Mesenchymal stem cell (in vitro differentiated cells and primary cell): Measurements from ENCODE around the gene NOP16.
A peak's percentile ranks its signal among the peaks of the same experiment; 100 is the strongest.

ENCODE experiments used
- DNase-seq: peaks from one replicate; pipeline ENCODE4 v3.0.0-alpha.2; 2013
- H2AFZ ChIP-seq: one replicate; pipeline ENCODE4 v1.6.1; 2013; ENCODE audit warnings: low read depth, mild to moderate bottlenecking, control low read depth, inconsistent platforms, low read length, moderate library complexity
- H2AK5ac ChIP-seq: 2 replicates; pipeline ENCODE4 v1.6.1; 2013; ENCODE audit warnings: low read length, moderate library complexity, mild to moderate bottlenecking, inconsistent platforms; ENCODE audit not compliant: severe bottlenecking
- H2BK120ac ChIP-seq: one replicate; pipeline ENCODE4 v1.6.1; 2013; ENCODE audit warnings: low read depth, mild to moderate bottlenecking, inconsistent platforms, low read length, moderate library complexity
- H2BK12ac ChIP-seq, 2 experiments: one replicate each; pipeline ENCODE4 v1.6.1; 2013; ENCODE audit warnings: inconsistent platforms in 2 of 2, low read length in 2 of 2, mild to moderate bottlenecking in 2 of 2, moderate library complexity in 2 of 2, control low read depth in 1 of 2
- H2BK15ac ChIP-seq: one replicate; pipeline ENCODE4 v1.6.1; 2013; ENCODE audit warnings: mild to moderate bottlenecking, low read depth, inconsistent platforms; ENCODE audit not compliant: poor library complexity, severe bottlenecking
- H2BK5ac ChIP-seq: 2 replicates; pipeline ENCODE4 v1.6.1; 2013; ENCODE audit warnings: low read depth, mild to moderate bottlenecking, low read length, control low read depth, inconsistent platforms; ENCODE audit not compliant: poor library complexity, severe bottlenecking
- H3K14ac ChIP-seq, 2 experiments: one replicate each; pipeline ENCODE4 v1.6.1; 2013; ENCODE audit warnings: inconsistent platforms in 2 of 2, low read length in 2 of 2, control low read depth in 1 of 2, mild to moderate bottlenecking in 1 of 2, moderate library complexity in 1 of 2
- H3K18ac ChIP-seq, 2 experiments: one replicate each; pipeline ENCODE4 v1.6.1; 2013; ENCODE audit warnings: inconsistent platforms in 2 of 2, low read length in 2 of 2, control low read depth in 1 of 2, low read depth in 1 of 2, mild to moderate bottlenecking in 1 of 2
- H3K23ac ChIP-seq, 2 experiments: one replicate each; pipeline ENCODE4 v1.6.1; 2013; ENCODE audit warnings: inconsistent platforms in 2 of 2, low read length in 2 of 2, mild to moderate bottlenecking in 2 of 2, moderate library complexity in 2 of 2, control low read depth in 1 of 2
- H3K27ac ChIP-seq: 2 replicates; pipeline ENCODE4 v1.5.1; 2013; ENCODE audit warnings: mild to moderate bottlenecking, moderate library complexity, low read length, control low read depth, inconsistent platforms; ENCODE audit not compliant: poor library complexity, severe bottlenecking
- H3K27me3 ChIP-seq, 2 experiments: 2 replicates each; pipeline versions ENCODE4 v1.6.1 to v1.7.0; 2013; ENCODE audit warnings: low read length in 2 of 2, mild to moderate bottlenecking in 2 of 2, moderate library complexity in 2 of 2, control low read depth in 1 of 2, inconsistent platforms in 1 of 2; ENCODE audit not compliant: control insufficient read depth in 1 of 2, insufficient read depth in 1 of 2
- H3K36me3 ChIP-seq, 2 experiments: 2 replicates each; pipeline versions ENCODE4 v1.6.1 to v1.7.0; 2013; ENCODE audit warnings: low read length in 2 of 2, control low read depth in 1 of 2, inconsistent platforms in 1 of 2, low read depth in 1 of 2, mild to moderate bottlenecking in 1 of 2; ENCODE audit not compliant: insufficient read depth in 2 of 2, control insufficient read depth in 1 of 2
- H3K4ac ChIP-seq, 2 experiments: one replicate each; pipeline ENCODE4 v1.6.1; 2013; ENCODE audit warnings: inconsistent platforms in 2 of 2, low read length in 2 of 2, mild to moderate bottlenecking in 2 of 2, moderate library complexity in 2 of 2, control low read depth in 1 of 2, low read depth in 1 of 2
- H3K4me1 ChIP-seq: 2 replicates; pipeline ENCODE4 v1.6.1; 2013; ENCODE audit warnings: low read depth, low read length, control low read depth; ENCODE audit not compliant: control insufficient read depth, insufficient read depth
- H3K4me2 ChIP-seq: 2 replicates; pipeline ENCODE4 v1.6.1; 2013; ENCODE audit warnings: low read length, mild to moderate bottlenecking, inconsistent platforms; ENCODE audit not compliant: poor library complexity, severe bottlenecking
- H3K4me3 ChIP-seq, 2 experiments: 2 replicates each; pipeline versions ENCODE4 v1.5.1 to v1.7.0; 2013; ENCODE audit warnings: low read length in 2 of 2, mild to moderate bottlenecking in 2 of 2, control low read depth in 1 of 2, low read depth in 1 of 2; ENCODE audit not compliant: insufficient read depth in 1 of 2
- H3K79me1 ChIP-seq: replicated peaks from 2 replicates; pipeline ENCODE4 v1.6.1; 2013; ENCODE audit warnings: mild to moderate bottlenecking, control low read depth, low read length, inconsistent platforms; ENCODE audit not compliant: poor library complexity, severe bottlenecking
- H3K9ac ChIP-seq: 2 replicates; pipeline ENCODE4 v1.7.0; 2013; ENCODE audit warnings: mild to moderate bottlenecking, low read length, moderate library complexity
- H3K9me3 ChIP-seq: 2 replicates; pipeline ENCODE4 v1.7.0; 2013; ENCODE audit warnings: mild to moderate bottlenecking, low read length; ENCODE audit not compliant: control insufficient read depth
- H4K8ac ChIP-seq: one replicate; pipeline ENCODE4 v1.6.1; 2013; ENCODE audit warnings: inconsistent platforms, mild to moderate bottlenecking, low read length, moderate library complexity
- H4K91ac ChIP-seq: one replicate; pipeline ENCODE4 v1.6.1; 2013; ENCODE audit warnings: mild to moderate bottlenecking, low read length, inconsistent platforms
- WGBS: methylation state at CpG from one replicate; pipeline ENCODE4 v1.1.7; 2013; ENCODE audit warnings: mixed read lengths; 5-methylcytosine and 5-hydroxymethylcytosine counted together

The NOP16 gene

DNA sequence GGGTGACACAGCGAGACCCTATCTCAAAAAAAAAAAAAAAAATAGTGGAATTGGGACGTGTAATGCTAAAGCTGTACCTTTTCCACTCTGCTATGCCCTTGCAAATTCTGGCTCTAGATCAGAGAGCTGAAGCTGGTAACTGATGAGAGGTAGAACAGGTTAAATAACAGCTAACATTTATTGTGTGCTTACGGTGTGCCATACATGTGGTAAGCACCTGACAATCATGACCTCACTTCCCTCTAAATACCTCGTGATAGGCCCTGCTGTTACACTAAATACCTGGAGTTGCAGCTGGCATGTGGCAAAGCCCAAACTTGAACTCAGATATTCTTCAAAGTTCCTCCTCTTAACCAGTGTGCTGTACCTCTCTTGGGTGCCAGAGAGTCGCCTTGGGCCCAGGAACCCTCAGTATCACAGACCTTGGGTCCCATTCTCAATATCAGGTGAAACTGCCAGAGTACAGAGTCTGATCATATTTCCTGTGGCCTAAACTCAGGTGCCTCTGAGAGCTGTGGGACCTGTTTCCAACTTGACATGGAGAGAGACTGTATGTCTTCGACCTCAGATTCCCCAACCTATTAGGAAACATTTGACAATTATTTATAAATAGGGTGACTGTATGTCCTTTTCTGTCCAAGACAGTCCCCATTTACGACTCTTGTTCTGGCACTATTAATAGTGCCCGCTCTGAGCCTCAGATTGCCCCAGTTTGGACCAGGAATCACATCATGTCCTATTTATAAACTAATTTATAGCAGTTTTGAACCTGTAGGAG is 18.3 kb downstream of the NOP16 start:
- Histone ChIP-seq H2AK5ac (no peak overlapping the region), H3K79me1 (peaks cover 31% of the 10 kb centered on the region), H2BK120ac (no peak overlapping the region), H4K8ac (no peak overlapping the region), H3K4me3 (no peak overlapping the region), H3K27me3 (no peaks in the 10 kb centered on the region), H2BK5ac (no peak overlapping the region), H3K36me3 (peaks cover 45 to 51% of the 10 kb centered on the region in 2 experiments), H3K23ac (no peak overlapping the region), H2AFZ (no peak overlapping the region), H3K14ac (no peak overlapping the region), H3K4ac (no peak overlapping the region), H3K18ac (no peak overlapping the region), H3K9me3 (no peaks in the 10 kb centered on the region), H3K4me1 (peaks cover 10% of the 10 kb centered on the region), H3K27ac (no peak overlapping the region), H2BK12ac (no peak overlapping the region), H4K91ac (no peak overlapping the region), H2BK15ac (peak overlapping the region; percentile 13), H3K4me2 (no peak overlapping the region), H3K9ac (no peak overlapping the region)
- WGBS, result 97% methylated on average over 5 of the region's 8 CpGs
- DNase-seq, result no peak

DNA sequence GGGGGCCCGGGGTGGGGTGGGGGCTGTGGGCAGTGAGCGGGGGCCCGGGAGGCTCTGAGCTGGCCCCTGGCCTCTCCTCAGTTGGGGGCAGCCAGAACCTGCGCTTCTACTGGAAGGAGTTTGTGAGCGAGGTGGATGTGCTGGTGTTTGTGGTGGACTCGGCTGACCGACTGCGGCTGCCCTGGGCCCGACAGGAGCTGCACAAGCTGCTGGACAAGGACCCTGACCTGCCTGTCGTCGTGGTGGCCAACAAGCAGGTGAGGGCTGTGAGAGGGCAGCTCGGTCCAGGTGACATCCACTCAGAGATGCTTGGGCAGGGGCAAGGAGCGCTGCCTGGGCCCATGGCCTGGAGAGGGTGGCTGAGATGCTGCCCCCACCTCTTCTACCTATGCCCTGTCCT is 19.7 kb downstream of the NOP16 start:
- Histone ChIP-seq H3K14ac (no peak overlapping the region), H2BK12ac (no peak overlapping the region), H3K79me1 (peaks cover 31% of the 10 kb centered on the region), H3K27me3 (no peaks in the 10 kb centered on the region), H3K4ac (no peak overlapping the region), H2BK5ac (no peak overlapping the region), H3K27ac (no peak overlapping the region), H3K4me1 (peaks cover 14% of the 10 kb centered on the region), H2BK15ac (no peak overlapping the region), H3K9ac (no peak overlapping the region), H2BK120ac (no peak overlapping the region), H2AK5ac (no peak overlapping the region), H3K23ac (no peak overlapping the region), H3K4me2 (no peak overlapping the region), H2AFZ (no peak overlapping the region), H3K4me3 (no peak overlapping the region), H4K8ac (no peak overlapping the region), H3K36me3 (peaks cover 42 to 45% of the 10 kb centered on the region in 2 experiments), H4K91ac (no peak overlapping the region), H3K18ac (no peak overlapping the region), H3K9me3 (no peaks in the 10 kb centered on the region)
- DNase-seq, result no peak
- 98% methylated on average over 10 of the region's 13 CpGs for WGBS

DNA sequence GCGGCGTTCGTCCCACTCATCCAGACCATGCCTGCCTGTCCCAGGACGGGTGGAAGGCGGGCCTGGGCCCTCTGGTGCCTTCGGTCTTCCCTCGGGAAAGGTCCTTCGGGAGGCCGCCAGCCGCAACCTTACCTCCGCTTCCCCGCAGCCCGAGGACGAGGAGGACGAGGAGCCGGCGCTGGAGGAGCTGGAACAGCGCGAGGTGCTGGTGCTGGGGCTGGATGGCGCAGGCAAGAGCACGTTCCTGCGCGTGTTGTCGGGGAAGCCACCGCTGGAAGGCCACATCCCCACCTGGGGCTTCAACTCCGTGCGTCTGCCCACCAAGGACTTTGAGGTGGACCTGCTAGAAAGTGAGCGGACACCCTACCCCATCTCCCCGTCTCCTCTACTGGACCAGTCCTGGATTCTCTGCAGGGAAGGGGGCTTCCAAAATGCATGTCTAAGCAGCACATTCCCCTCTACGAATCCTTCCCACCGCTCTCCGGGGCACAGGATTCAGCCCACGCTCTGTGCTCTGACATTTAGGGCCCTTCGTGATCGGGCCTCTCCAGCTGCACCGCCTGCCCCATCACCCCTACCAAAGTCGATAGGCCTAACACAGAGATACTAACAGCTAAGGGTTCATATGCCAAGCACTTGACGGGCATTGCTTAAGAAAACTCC is 22.0 kb downstream of the NOP16 start:
- no peak overlapping the region for H2BK120ac ChIP-seq
- peak overlapping the region in 1 of 2 experiments; percentile 15 for H2BK12ac ChIP-seq
- peak overlapping the region in 1 of 2 experiments; percentile 45 for H3K14ac ChIP-seq
- no peak overlapping the region for H2BK5ac ChIP-seq
- H3K4me1 ChIP-seq, result peaks cover 19% of the 10 kb centered on the region
- peak overlapping the region; percentile 6 to 52 for H3K18ac ChIP-seq
- H3K23ac ChIP-seq, result peak overlapping the region in 1 of 2 experiments; percentile 66
- H3K4me2 ChIP-seq, result peak overlapping the region; percentile 88
- no peak overlapping the region for H4K91ac ChIP-seq
- peak overlapping the region in 1 of 2 experiments; percentile 75 for H3K4ac ChIP-seq
- no peak overlapping the region for H2AK5ac ChIP-seq
- H3K4me3 ChIP-seq, result peak overlapping the region; percentile 87 to 92
- peaks cover 32 to 33% of the 10 kb centered on the region in 2 experiments for H3K36me3 ChIP-seq
- peak; percentile 41 for DNase-seq
- 30% methylated on average over 38 of the region's 38 CpGs for WGBS
- H3K27ac ChIP-seq, result no peak overlapping the region
- H3K79me1 ChIP-seq, result peaks cover 27% of the 10 kb centered on the region
- no peaks in the 10 kb centered on the region for H3K9me3 ChIP-seq
- H3K27me3 ChIP-seq, result no peaks in the 10 kb centered on the region
- H2AFZ ChIP-seq, result peak overlapping the region; percentile 85
- H2BK15ac ChIP-seq, result peak overlapping the region; percentile 80
- peak overlapping the region; percentile 76 for H3K9ac ChIP-seq
- peak overlapping the region; percentile 14 for H4K8ac ChIP-seq
